Nephron progenitor cell (in vitro differentiated cells): ENCODE data around the gene REEP3.
A peak's percentile ranks its signal among the peaks of the same experiment; 100 is the strongest.

Source experiments
- DNase-seq: peaks from one replicate; pipeline ENCODE4 v3.0.0; 2021
- H3K27ac Mint-ChIP-seq: 2 replicates; pipeline ENCODE4 v1.8.0; 2021; ENCODE audit warnings: mild to moderate bottlenecking, moderate library complexity, mixed read lengths
- H3K27me3 Mint-ChIP-seq: 2 replicates; pipeline ENCODE4 v1.8.0; 2021; ENCODE audit warnings: mild to moderate bottlenecking, low read depth, mixed read lengths; ENCODE audit not compliant: poor library complexity
- H3K36me3 Mint-ChIP-seq: 2 replicates; pipeline ENCODE4 v1.8.0; 2021; ENCODE audit warnings: low read depth, mixed read lengths
- H3K4me1 Mint-ChIP-seq: 2 replicates; pipeline ENCODE4 v1.8.0; 2021; ENCODE audit warnings: mixed read lengths
- H3K4me3 Mint-ChIP-seq: 2 replicates; pipeline ENCODE4 v1.8.0; 2021; ENCODE audit warnings: mild to moderate bottlenecking, moderate library complexity, mixed read lengths
- H3K9me3 Mint-ChIP-seq: 2 replicates; pipeline ENCODE4 v1.8.0; 2021; ENCODE audit warnings: mild to moderate bottlenecking, moderate library complexity, mixed read lengths
- CTCF ChIP-seq: fragments of 200-600 bp; sonication (generic); IDR thresholded peaks from 2 replicates; pipeline ENCODE4 v1.5.0; 2021; ENCODE audit warnings: antibody characterized with exemption

The REEP3 gene

DNA sequence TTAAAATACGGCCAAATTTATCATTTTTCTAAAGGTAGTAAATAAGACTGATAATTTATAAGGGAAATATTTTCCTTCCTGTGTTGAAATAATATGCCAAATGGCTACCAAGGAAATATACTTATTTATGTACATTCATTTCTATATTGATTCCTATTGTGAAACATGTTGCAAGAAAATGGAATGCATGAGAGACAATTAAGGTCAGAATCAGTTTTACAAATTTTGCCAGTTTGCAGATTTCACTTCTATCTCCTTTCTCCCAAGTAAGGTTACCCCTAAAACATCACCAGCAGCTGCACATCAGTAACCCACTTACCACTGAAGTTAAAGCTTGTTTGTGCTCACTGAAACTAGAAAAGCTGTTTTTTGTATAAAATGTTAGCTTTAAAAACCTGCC, 19.2 kb upstream of the REEP3 start:
- peaks cover 52% of the 10 kb centered on the region for H3K36me3 Mint-ChIP-seq
- no peaks in the 10 kb centered on the region for H3K27me3 Mint-ChIP-seq
- H3K4me3 Mint-ChIP-seq, result no peak overlapping the region
- H3K27ac Mint-ChIP-seq, result no peak overlapping the region
- no peak for TF ChIP-seq CTCF
- peaks cover 34% of the 10 kb centered on the region for H3K4me1 Mint-ChIP-seq
- no peak for DNase-seq
- H3K9me3 Mint-ChIP-seq, result peaks cover 4% of the 10 kb centered on the region

GRCh38 chr10:63502832-63503231, 18.4 kb upstream of the REEP3 start:
- no peak overlapping the region for H3K27ac Mint-ChIP-seq
- peaks cover 50% of the 10 kb centered on the region for H3K36me3 Mint-ChIP-seq
- H3K27me3 Mint-ChIP-seq, result no peaks in the 10 kb centered on the region
- DNase-seq, result no peak
- no peak for TF ChIP-seq CTCF
- H3K9me3 Mint-ChIP-seq, result peaks cover 4% of the 10 kb centered on the region
- H3K4me3 Mint-ChIP-seq, result no peak overlapping the region
- peaks cover 35% of the 10 kb centered on the region for H3K4me1 Mint-ChIP-seq

GRCh38 chr10:63503395-63503794, 17.8 kb upstream of the REEP3 start:
- no peaks in the 10 kb centered on the region for H3K27me3 Mint-ChIP-seq
- H3K4me3 Mint-ChIP-seq, result no peak overlapping the region
- H3K27ac Mint-ChIP-seq, result peak overlapping the region; percentile 68
- DNase-seq, result no peak
- peaks cover 55% of the 10 kb centered on the region for H3K36me3 Mint-ChIP-seq
- H3K9me3 Mint-ChIP-seq, result peaks cover 7% of the 10 kb centered on the region
- H3K4me1 Mint-ChIP-seq, result peaks cover 35% of the 10 kb centered on the region
- no peak for TF ChIP-seq CTCF

GRCh38 chr10:63504145-63504881, 16.9 kb upstream of the REEP3 start:
- H3K27me3 Mint-ChIP-seq, result no peaks in the 10 kb centered on the region
- H3K27ac Mint-ChIP-seq, result peak overlapping the region; percentile 68
- H3K4me1 Mint-ChIP-seq, result peaks cover 35% of the 10 kb centered on the region
- H3K36me3 Mint-ChIP-seq, result peaks cover 56% of the 10 kb centered on the region
- H3K9me3 Mint-ChIP-seq, result peaks cover 16% of the 10 kb centered on the region
- H3K4me3 Mint-ChIP-seq, result no peak overlapping the region
- no peak for TF ChIP-seq CTCF
- DNase-seq, result no peak

DNA sequence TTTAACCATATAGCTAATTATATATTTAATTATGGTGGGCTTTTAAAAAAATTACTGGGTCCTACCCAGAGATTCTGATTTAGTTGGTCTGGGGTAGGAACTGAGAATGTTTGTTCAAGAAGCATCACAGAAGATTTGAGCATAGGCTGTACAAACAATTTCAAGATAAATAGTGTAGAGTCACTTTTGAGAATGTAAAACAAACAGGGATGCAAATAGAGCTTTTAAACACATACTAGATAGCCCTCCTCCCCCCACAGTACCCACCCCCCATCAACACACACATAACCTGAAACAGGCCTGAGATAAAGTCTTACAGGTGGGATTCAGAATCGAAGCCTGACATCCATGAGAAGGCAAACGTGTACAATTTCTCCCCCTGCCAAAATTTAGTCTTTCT, 15.6 kb upstream of the REEP3 start:
- Mint-ChIP-seq H3K36me3 (peaks cover 56% of the 10 kb centered on the region), H3K27me3 (peaks cover 4% of the 10 kb centered on the region), H3K4me1 (peaks cover 35% of the 10 kb centered on the region), H3K27ac (peak overlapping the region; percentile 58), H3K9me3 (peaks cover 28% of the 10 kb centered on the region), H3K4me3 (no peak overlapping the region)
- DNase-seq, result no peak
- no peak for TF ChIP-seq CTCF

GRCh38 chr10:63506554-63506953, 14.6 kb upstream of the REEP3 start:
- DNase-seq, result no peak
- Mint-ChIP-seq H3K27me3 (peaks cover 4% of the 10 kb centered on the region), H3K9me3 (peaks cover 35% of the 10 kb centered on the region), H3K36me3 (peaks cover 55% of the 10 kb centered on the region), H3K4me3 (no peak overlapping the region), H3K4me1 (peaks cover 35% of the 10 kb centered on the region), H3K27ac (peak overlapping the region; percentile 3)
- TF ChIP-seq CTCF, result no peak
